DND-41 (cell line): ENCODE results near the gene CDHR1.

ENCODE experiments used
- CTCF ChIP-seq: IDR thresholded peaks from 2 replicates; pipeline ENCODE4 v1.5.1; 2012; ENCODE audit warnings: borderline replicate concordance, low read length, moderate library complexity, mild to moderate bottlenecking; ENCODE audit not compliant: poor library complexity, severe bottlenecking; ENCODE audit errors: extremely low read depth
- EZH2 ChIP-seq: IDR thresholded peaks from 3 replicates; pipeline ENCODE4 v1.6.1; 2012; ENCODE audit warnings: borderline replicate concordance, low read depth, mild to moderate bottlenecking, moderate library complexity, low read length, inconsistent platforms; ENCODE audit not compliant: severe bottlenecking

- TF ChIP-seq CTCF (no peak), EZH2 (no peak)
Measured at GRCh38 chr10:84156768-84157167, 37.6 kb upstream of the CDHR1 start.
